Transverse colon (tissue), 4 donors: ENCODE measurements around the gene BDKRB1. TPM values are rescaled to one million over a fixed set of nuclear protein-coding genes. Genes with fewer than 3 reads are reported as not detected.

Experiments used
- DNase-seq: peaks from one replicate; pipeline ENCODE4 v3.0.0-alpha.2; 2019
- H3K27ac ChIP-seq, 4 donors: fragments of 200-600 bp; sonication (generic); 2 replicates each; pipeline ENCODE4 v1.5.1; 2016 to 2018; ENCODE audit warnings: inconsistent platforms in 4 of 4
- H3K27me3 ChIP-seq: fragments of 200-600 bp; sonication (generic); 2 replicates; pipeline ENCODE4 v1.5.1; 2017; ENCODE audit warnings: inconsistent platforms
- H3K36me3 ChIP-seq, 4 donors: fragments of 200-600 bp; sonication (generic); 2 replicates each; pipeline ENCODE4 v1.5.1; 2017 to 2019; ENCODE audit warnings: inconsistent platforms in 4 of 4
- H3K4me1 ChIP-seq, 4 donors: fragments of 200-600 bp; sonication (generic); 2 replicates each; pipeline ENCODE4 v1.5.1; 2017 to 2020; ENCODE audit warnings: inconsistent platforms in 4 of 4
- H3K4me3 ChIP-seq, 4 donors: fragments of 200-600 bp; sonication (generic); 1 replicate in 1 of 4; 2 replicates in 3 of 4; pipeline versions ENCODE4 v1.5.1 to v1.6.1; 2017 to 2019; ENCODE audit warnings: inconsistent platforms in 4 of 4
- H3K9me3 ChIP-seq, 2 donors: fragments of 200-600 bp; sonication (generic); 2 replicates each; pipeline ENCODE4 v1.5.1; 2017 to 2019; ENCODE audit warnings: inconsistent platforms in 2 of 2
- CTCF ChIP-seq, 5 experiments: fragments of 200-600 bp in 3 of 5; fragments of 450-650 bp in 2 of 5; sonication (generic) in 3 of 5; IDR thresholded peaks; 1 replicate in 2 of 5; 2 replicates in 3 of 5; pipeline ENCODE4 v1.5.1; 2016 to 2017; ENCODE audit warnings: antibody characterized with exemption in 5 of 5, inconsistent platforms in 3 of 5, mild to moderate bottlenecking in 2 of 5, moderate library complexity in 1 of 5
- EP300 ChIP-seq: sonication (generic); formaldehyde crosslinking; IDR thresholded peaks from one replicate; pipeline ENCODE4 v1.6.1; 2017; ENCODE audit warnings: antibody characterized with exemption, low read depth
- POLR2A ChIP-seq: fragments of 450-650 bp; IDR thresholded peaks from one replicate; pipeline ENCODE4 v1.6.1; 2016; ENCODE audit warnings: antibody characterized with exemption, mild to moderate bottlenecking, moderate library complexity
- POLR2AphosphoS5 ChIP-seq, 3 donors: sonication (generic); formaldehyde crosslinking; IDR thresholded peaks; one replicate each; pipeline ENCODE4 v1.6.1; 2016; ENCODE audit warnings: antibody characterized with exemption in 3 of 3
- WGBS, 2 donors: methylation state at CpG; one replicate each; pipeline ENCODE4 v1.1.5; 2018; ENCODE audit warnings: low coverage in 1 of 2; 5-methylcytosine and 5-hydroxymethylcytosine counted together
- in situ Hi-C, 4 donors: fragments of 200-750 bp; cut with MboI; loops; one replicate each; pipeline versions ENCODE4 v1.15.0 to v1.15.1; 2017; ENCODE audit warnings: low sequenced_read_pairs in 3 of 4, low pct_ligation_motif_present in 1 of 4, low pct_unique_long_range_greater_than_20kb in 1 of 4
- intact Hi-C: fragments of 100-400 bp; cut with DNase I; formaldehyde crosslinking; loops from one replicate; pipeline ENCODE4 v1.15.1; 2023; ENCODE audit warnings: low total_unique reads
- total RNA-seq, 4 donors: library from RNA; depleted of rRNA; stranded (reverse); fragments of >200 nt; gene quantifications; one replicate each; pipeline ENCODE4 v1.1.0, GENCODE V29; 2016

Gene BDKRB1
- total RNA-seq, 4 donors from 2014 or later, result 1.1 to 4.4 (median 2.3) TPM

GRCh38 chr14:96221841-96222240 lies 34.2 kb upstream of the BDKRB1 start:
- peaks cover 9 to 24% (median 18%) of the 10 kb centered on the region in 4 donors for H3K4me1 ChIP-seq
- DNase-seq, result no peak
- no peak for TF ChIP-seq EP300
- TF ChIP-seq POLR2A, result no peak
- no peak for TF ChIP-seq POLR2AphosphoS5 (IDR thresholded peaks at IDR 0.05)
- TF ChIP-seq CTCF (IDR thresholded peaks at IDR 0.05), result no peak
- intact Hi-C loops, result no loop called here
- H3K27me3 ChIP-seq, result no peaks in the 10 kb centered on the region
- peak overlapping the region in 3 of 4 donors; percentile 9 to 33 (median 21) for H3K27ac ChIP-seq
- in situ Hi-C loops, result no loop called here
- 67 to 81% methylated on average over 3 to 8 of the region's 8 CpGs for WGBS, 2 donors
- H3K36me3 ChIP-seq, result no peaks in the 10 kb centered on the region
- no peaks in the 10 kb centered on the region for H3K9me3 ChIP-seq
- no peak overlapping the region for H3K4me3 ChIP-seq

GRCh38 chr14:96224480-96225096 lies 31.4 kb upstream of the BDKRB1 start:
- no peaks in the 10 kb centered on the region for H3K27me3 ChIP-seq
- no peaks in the 10 kb centered on the region for H3K36me3 ChIP-seq
- H3K4me3 ChIP-seq, result no peak overlapping the region
- peak overlapping the region; percentile 57 to 81 (median 74) for H3K27ac ChIP-seq
- peak; percentile 69 for DNase-seq
- H3K9me3 ChIP-seq, result no peaks in the 10 kb centered on the region
- 60 to 69% methylated on average over 1 to 8 of the region's 8 CpGs for WGBS, 2 donors
- intact Hi-C loops, result no loop called here
- in situ Hi-C loops, result no loop called here
- peaks cover 9 to 24% (median 18%) of the 10 kb centered on the region in 4 donors for H3K4me1 ChIP-seq
- TF ChIP-seq CTCF (IDR thresholded peaks at IDR 0.05) (no peak), POLR2AphosphoS5 (IDR thresholded peaks at IDR 0.05) (no peak), EP300 (no peak), POLR2A (no peak)

GRCh38 chr14:96225213-96225612 lies 30.8 kb upstream of the BDKRB1 start:
- no peak overlapping the region for H3K4me3 ChIP-seq
- no peaks in the 10 kb centered on the region for H3K9me3 ChIP-seq
- peak overlapping the region; percentile 57 to 81 (median 74) for H3K27ac ChIP-seq
- peaks cover 9 to 24% (median 18%) of the 10 kb centered on the region in 4 donors for H3K4me1 ChIP-seq
- in situ Hi-C loops (no loop called here), intact Hi-C loops (no loop called here)
- DNase-seq, result no peak
- WGBS, 2 donors, result 73 to 80% methylated on average over 3 to 5 of the region's 5 CpGs
- no peaks in the 10 kb centered on the region for H3K27me3 ChIP-seq
- H3K36me3 ChIP-seq, result no peaks in the 10 kb centered on the region
- TF ChIP-seq POLR2A (no peak), POLR2AphosphoS5 (IDR thresholded peaks at IDR 0.05) (no peak), CTCF (IDR thresholded peaks at IDR 0.05) (no peak), EP300 (no peak)

- Histone ChIP-seq H3K4me1 (peaks cover 9 to 24% (median 16%) of the 10 kb centered on the region in 4 donors), H3K4me3 (no peak overlapping the region), H3K27ac (peak overlapping the region; percentile 57 to 81 (median 74)), H3K27me3 (no peaks in the 10 kb centered on the region), H3K36me3 (no peaks in the 10 kb centered on the region), H3K9me3 (no peaks in the 10 kb centered on the region)
- 24% methylated on average over 5 of the region's 5 CpGs; no CpG with 5 or more reads in 1 of the 2 donors for WGBS, 2 donors
- in situ Hi-C loops, result no loop called here
- no peak for TF ChIP-seq POLR2A
- peak in 3 of 5 experiments; percentile 14 to 55 (median 30) for TF ChIP-seq CTCF (IDR thresholded peaks at IDR 0.05)
- no peak for TF ChIP-seq EP300
- TF ChIP-seq POLR2AphosphoS5 (IDR thresholded peaks at IDR 0.05), result no peak
- peak; percentile 76 for DNase-seq
- intact Hi-C loops, result no loop called here
Measured at GRCh38 chr14:96225745-96226151, 30.3 kb upstream of the BDKRB1 start.
